UCSD-AML1 (cell line): Measurements from ENCODE around the gene MRPL3.
"Not testable (repeated sequence)": the region's sequence is repeated elsewhere in the genome, so short reads cannot be mapped to it uniquely, and the experiment has no call there.

Experiments
- DNase-seq: peaks from one replicate; lab custom pipeline; 2025; ENCODE audit not compliant: unreplicated experiment; lab: John Stamatoyannopoulos, UW

The MRPL3 gene

DNA sequence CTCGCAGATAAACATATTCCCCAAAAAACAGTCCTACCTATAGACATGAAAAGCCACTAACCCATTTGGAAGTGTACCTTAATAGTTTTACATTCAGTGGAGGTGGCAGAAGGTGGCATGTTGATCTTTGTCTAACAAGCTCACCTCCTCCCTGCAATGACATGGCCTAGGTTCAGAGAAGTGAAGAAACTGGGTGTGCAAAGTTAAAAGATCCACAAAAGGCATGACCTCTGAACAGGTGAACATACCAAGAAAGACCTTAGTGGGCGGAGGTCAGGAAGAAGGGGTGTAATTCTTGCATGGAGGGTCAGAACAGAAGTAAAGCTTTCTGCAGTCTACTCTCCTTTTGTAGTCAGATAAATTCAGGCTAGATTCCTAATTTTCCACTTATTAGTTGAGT, 822 bp downstream of the MRPL3 start:
- no peak for DNase-seq

GRCh38 chr3:131494706-131495105, 8.1 kb downstream of the MRPL3 start:
- DNase-seq, result no peak

- no peak for DNase-seq
Measured at GRCh38 chr3:131491775-131492174, 11.0 kb downstream of the MRPL3 start.

DNA sequence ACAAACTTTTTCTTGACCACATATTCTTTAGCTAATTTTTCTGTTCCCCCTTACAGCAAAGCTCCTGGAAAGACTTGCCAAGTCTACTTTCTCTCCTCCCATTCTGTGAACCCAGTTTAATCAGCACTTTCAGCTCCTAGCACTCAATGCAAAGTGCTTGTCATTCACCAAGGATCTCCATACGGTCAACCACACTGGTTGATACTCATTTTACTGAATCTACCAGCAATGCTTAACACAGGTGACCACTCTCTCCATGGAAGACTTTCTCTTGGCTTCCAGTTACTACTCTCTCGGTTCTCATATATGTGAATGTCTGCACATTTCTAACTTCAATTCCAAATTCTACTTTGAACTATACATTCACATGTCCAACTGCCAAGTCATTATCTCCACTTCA, 11.7 kb downstream of the MRPL3 start:
- DNase-seq, result no peak

DNA sequence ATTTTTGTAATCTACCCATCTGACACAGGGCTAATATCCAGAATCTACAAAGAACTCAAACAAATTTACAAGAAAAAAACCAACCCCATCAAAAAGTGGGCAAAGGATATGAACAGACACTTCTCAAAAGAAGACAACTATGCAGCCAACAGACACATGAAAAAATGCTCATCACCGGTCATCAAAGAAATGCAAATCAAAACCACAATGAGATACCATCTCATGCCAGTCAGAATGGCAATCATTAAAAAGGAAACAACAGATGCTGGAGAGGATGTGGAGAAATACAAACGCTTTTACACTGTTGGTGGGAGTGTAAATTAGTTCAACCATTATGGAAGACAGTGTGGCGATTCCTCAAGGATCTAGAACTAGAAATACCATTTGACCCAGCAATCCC, 16.2 kb downstream of the MRPL3 start:
- DNase-seq, result not testable (repeated sequence)

DNA sequence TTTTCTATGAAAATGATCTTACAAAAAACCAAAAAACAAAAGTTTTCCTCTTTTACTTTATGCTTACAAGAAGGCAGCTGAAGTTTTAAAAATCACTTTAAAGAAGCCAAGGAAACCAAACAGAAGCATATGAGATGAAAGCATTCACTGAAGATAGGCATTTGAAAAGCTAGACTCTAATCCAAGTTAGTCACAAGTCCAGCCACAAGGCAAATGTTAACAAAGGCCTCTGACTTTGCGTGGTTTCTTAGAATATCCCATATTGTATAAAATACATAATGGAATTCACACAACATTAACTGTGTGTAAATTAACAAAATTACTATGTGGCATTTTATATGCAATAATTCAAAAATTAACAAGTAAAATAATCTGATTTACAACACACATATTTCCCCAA, 17.7 kb downstream of the MRPL3 start:
- DNase-seq, result no peak

GRCh38 chr3:131484496-131485111, 18.2 kb downstream of the MRPL3 start:
- DNase-seq, result no peak

GRCh38 chr3:131480116-131480515, 22.7 kb downstream of the MRPL3 start:
- DNase-seq, result no peak

DNA sequence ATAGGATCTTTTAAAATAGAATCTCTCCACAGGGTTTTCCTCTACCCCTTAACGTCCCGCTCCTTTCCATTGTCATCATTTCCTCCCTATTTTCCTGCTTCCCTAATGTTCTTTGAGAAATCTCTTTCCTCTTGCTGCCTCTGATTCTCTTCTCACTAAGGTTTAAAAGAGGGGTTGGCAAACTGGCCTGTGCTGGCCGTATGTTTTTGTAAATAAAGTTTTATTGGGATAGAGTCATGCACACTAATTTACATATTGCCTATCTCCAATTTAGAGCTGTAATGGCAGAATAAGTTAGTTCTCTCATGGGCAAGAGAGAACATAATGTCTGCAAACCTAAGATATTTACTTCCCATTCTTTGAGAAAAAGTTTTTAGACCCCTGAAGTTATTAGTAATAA, 25.0 kb downstream of the MRPL3 start:
- DNase-seq, result no peak

- DNase-seq, result no peak
Measured at GRCh38 chr3:131474115-131474514, 28.7 kb downstream of the MRPL3 start.

- DNase-seq, result no peak
Measured at GRCh38 chr3:131470377-131470776, 32.4 kb downstream of the MRPL3 start.

GRCh38 chr3:131458653-131459052, 44.1 kb downstream of the MRPL3 start:
- no peak for DNase-seq

GRCh38 chr3:131457220-131457619, 45.6 kb downstream of the MRPL3 start:
- no peak for DNase-seq

- no peak for DNase-seq
Measured at GRCh38 chr3:131454501-131454900, 48.3 kb downstream of the MRPL3 start.

- no peak for DNase-seq
Measured at GRCh38 chr3:131453533-131453932, 49.2 kb downstream of the MRPL3 start.

DNA sequence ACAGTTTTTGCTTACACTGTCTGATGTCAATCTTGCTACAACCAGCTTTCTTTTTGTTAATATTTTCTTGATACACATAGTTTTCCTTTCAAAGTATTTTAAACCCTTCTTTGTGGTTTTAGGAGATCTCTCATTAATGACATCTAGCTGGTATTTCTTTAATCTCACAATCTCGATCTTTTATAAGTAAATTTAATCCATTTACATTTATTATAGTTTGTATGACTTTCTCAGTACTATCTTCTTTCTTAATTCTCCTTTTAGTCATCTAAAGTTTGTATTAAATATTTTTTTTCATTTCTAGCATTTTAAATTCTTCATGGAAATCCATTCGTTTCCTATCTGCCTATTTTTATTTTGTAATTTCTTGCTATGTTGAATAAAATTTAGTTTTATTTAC, 55.4 kb downstream of the MRPL3 start:
- no peak for DNase-seq

DNA sequence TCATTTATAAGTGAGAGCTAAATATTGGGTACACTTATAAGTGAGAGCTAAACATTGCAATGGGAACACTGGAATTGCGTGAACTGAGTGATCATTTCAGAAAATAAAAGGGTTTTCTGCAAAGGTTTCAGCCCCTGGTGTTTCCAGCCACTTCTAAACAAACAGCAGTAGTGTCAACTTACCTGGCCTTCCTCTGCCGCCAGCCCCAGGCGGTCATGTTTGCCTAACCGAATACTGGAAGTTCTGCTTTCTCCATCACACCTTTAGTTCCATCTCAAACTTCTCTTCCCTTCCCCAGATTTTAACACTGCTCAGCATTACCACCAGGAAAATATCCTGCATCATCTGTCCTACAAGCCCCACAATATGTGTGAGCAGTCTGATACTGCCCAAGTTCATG, 58.6 kb downstream of the MRPL3 start:
- no peak for DNase-seq

GRCh38 chr3:131439084-131439483, 63.7 kb downstream of the MRPL3 start:
- no peak for DNase-seq

- no peak for DNase-seq
Measured at GRCh38 chr3:131435000-131435399, 67.8 kb downstream of the MRPL3 start.

GRCh38 chr3:131432441-131432840, 70.3 kb downstream of the MRPL3 start:
- DNase-seq, result no peak

DNA sequence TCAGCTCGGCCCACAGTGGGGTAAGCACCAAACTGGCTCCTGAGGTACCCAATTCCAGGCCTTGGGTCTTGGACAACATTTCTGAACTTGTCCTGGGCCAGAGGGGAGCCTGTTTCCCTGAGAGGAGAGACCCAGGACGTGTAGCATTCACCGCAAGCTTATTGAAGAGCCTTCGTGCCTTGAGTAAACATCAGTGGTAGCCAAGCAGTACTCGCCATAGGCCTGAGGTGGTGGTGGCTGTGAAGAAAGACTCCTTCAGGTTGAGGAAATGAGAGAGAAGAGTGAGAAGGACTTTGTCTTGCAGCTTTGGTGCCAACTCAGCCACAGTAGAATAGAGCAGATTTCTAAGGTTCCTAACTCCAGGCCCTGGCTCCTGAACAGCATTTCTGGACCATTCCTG, 71.0 kb downstream of the MRPL3 start:
- no peak for DNase-seq

DNA sequence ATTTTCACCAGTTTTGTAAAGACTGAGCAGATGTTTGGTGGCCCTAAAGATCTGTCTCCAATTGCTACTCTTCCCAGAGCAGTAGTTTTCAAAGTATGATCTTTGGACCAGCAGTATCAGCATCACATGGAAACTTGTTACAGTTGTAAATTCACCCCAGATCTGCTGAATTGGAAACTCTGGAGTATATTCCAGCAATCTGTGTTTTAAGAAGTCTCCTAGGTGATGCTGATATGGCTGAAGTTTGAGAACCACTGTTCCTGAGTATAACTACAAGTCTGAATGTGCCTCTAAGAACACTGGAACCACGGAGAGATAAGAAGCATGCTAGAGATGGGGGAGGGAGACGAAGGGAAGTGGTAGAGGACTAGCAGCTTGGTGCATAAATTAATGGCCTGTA, 75.5 kb downstream of the MRPL3 start:
- no peak for DNase-seq

- no peak for DNase-seq
Measured at GRCh38 chr3:131421957-131422498, 80.7 kb downstream of the MRPL3 start.
